Measurements from ENCODE around the gene SIRT2. TPM values are rescaled to one million over a fixed set of nuclear protein-coding genes. Genes with fewer than 3 reads are reported as not detected.

SIRT2 gene
- total RNA-seq, 1 experiment from 2014 or later: 8.4 TPM

- Histone ChIP-seq H3K23me2 (ENCODE audit: insufficient read length, low read depth, low read length, poor library complexity, severe bottlenecking) (no peaks in the 10 kb centered on the region), H3K56ac (ENCODE audit: insufficient read length, low read depth, low read length) (no peak overlapping the region), H2BK120ac (ENCODE audit: low read depth, low read length, poor library complexity, severe bottlenecking) (no peak overlapping the region), H3K14ac (ENCODE audit: insufficient read depth, low read length) (no peak overlapping the region), H2BK12ac (ENCODE audit: insufficient read length, low read depth, low read length) (no peak overlapping the region), H2AFZ (ENCODE audit: low read length) (no peak overlapping the region), H3K9me3 (ENCODE audit: control insufficient read depth, low read depth, low read length) (no peaks in the 10 kb centered on the region), H4K91ac (ENCODE audit: insufficient read length, low read depth, low read length) (no peak overlapping the region), H4K20me1 (ENCODE audit: control insufficient read depth, insufficient read depth, insufficient read length) (peaks cover 3% of the 10 kb centered on the region), H3K79me1 (ENCODE audit: insufficient read depth, low read depth, low read length, poor library complexity, severe bottlenecking) (peaks cover 5% of the 10 kb centered on the region), H3K4me2 (ENCODE audit: insufficient read depth, insufficient read length, low read length) (no peak overlapping the region), H3K4me1 (ENCODE audit: insufficient read depth, low read length) (no peaks in the 10 kb centered on the region), H3K27me3 (ENCODE audit: insufficient read depth, low read length) (no peaks in the 10 kb centered on the region), H3K4ac (ENCODE audit: low read depth, low read length) (no peak overlapping the region), H2BK5ac (ENCODE audit: insufficient read length, low read length) (no peak overlapping the region), H3K9ac (ENCODE audit: extremely low read depth, insufficient read length, low read length) (no peak overlapping the region), H2AK5ac (ENCODE audit: insufficient read length, low read length) (no peak overlapping the region), H2BK15ac (ENCODE audit: low read depth, low read length) (no peak overlapping the region), H3T11ph (ENCODE audit: low read length) (no peak overlapping the region), H3K18ac (ENCODE audit: insufficient read length, low read depth, low read length) (no peak overlapping the region), H3K23ac (ENCODE audit: insufficient read length, low read depth, low read length) (no peak overlapping the region), H4K8ac (replicated peaks; ENCODE audit: insufficient read length, low read depth, low read length) (no peak overlapping the region), H3K27ac (ENCODE audit: insufficient read length, low read depth, low read length) (no peak overlapping the region), H4K5ac (ENCODE audit: insufficient read length, low read depth, low read length) (no peak overlapping the region), H2BK20ac (ENCODE audit: low read depth, low read length, poor library complexity, severe bottlenecking) (no peak overlapping the region), H3K79me2 (ENCODE audit: insufficient read depth, low read length) (peaks cover 6% of the 10 kb centered on the region; the same call in 1 of the 2 replicates)
- Mint-ChIP-seq H3K4me3 (no peak overlapping the region), H3K4me1 (peaks cover 10 to 12% of the 10 kb centered on the region in 2 experiments), H3K36me3 (ENCODE audit: insufficient read depth in 1 of 3, low read depth in 3 of 3) (peaks cover 90 to 100% (median 99%) of the 10 kb centered on the region in 3 experiments), H3K27ac (peak overlapping the region in 2 of 3 experiments; percentile 49 to 64; a peak in 4 of 7 replicates), H3K27me3 (ENCODE audit: low read depth) (peaks cover 2% of the 10 kb centered on the region; the same call in 1 of the 2 replicates), H3K9me3 (no peaks in the 10 kb centered on the region; a peak in 1 of 5 replicates)
- WGBS (ENCODE audit: extremely low coverage, insufficient read length, low lambda C conversion rate): no CpG with 5 or more reads among the region's 17 CpGs
- TF ChIP-seq CTCF (conservative IDR thresholded peaks at IDR 0.05): no peak
- no peak for DNase-seq
These were observed 56.8 kb downstream of the SIRT2 start for GRCh38 chr19:38842439-38843174.

Measured in H9 (cell line).